HL-60 (cell line): Measurements from ENCODE around the gene XPNPEP1.

Experiments
- DNase-seq, 2 experiments: peaks; one replicate each; pipeline ENCODE4 v3.0.0-alpha.2; 2010 to 2020; ENCODE audit warnings: low read depth in 1 of 2, low spot score in 1 of 2
- H3K27ac ChIP-seq: fragments of 250-450 bp; sonication (Bioruptor Pico); replicated peaks from 2 replicates; pipeline ENCODE4 v1.5.1; 2020; ENCODE audit warnings: mild to moderate bottlenecking, moderate library complexity
- H3K27me3 ChIP-seq: fragments of 250-450 bp; sonication (Bioruptor Pico); 2 replicates; pipeline ENCODE4 v1.5.1; 2021; ENCODE audit warnings: mild to moderate bottlenecking, moderate library complexity; ENCODE audit not compliant: insufficient read depth, poor library complexity, severe bottlenecking
- H3K4me3 ChIP-seq: replicated peaks from 2 replicates; pipeline ENCODE4 v1.5.1; 2011; ENCODE audit warnings: mild to moderate bottlenecking, control low read depth, low read length; ENCODE audit not compliant: insufficient read depth
- GABPA ChIP-seq: IDR thresholded peaks from 2 replicates; pipeline ENCODE4 v1.6.1; 2012; ENCODE audit warnings: low read depth
- POLR2AphosphoS5 ChIP-seq: IDR thresholded peaks from 2 replicates; pipeline ENCODE4 v1.6.1; 2012; ENCODE audit warnings: low read depth
- REST ChIP-seq: IDR thresholded peaks from 2 replicates; pipeline ENCODE4 v1.6.1; 2012; ENCODE audit warnings: low read depth; ENCODE audit not compliant: insufficient replicate concordance
- SPI1 ChIP-seq: IDR thresholded peaks from 2 replicates; pipeline ENCODE4 v1.6.1; 2012; ENCODE audit warnings: low read depth, mild to moderate bottlenecking, borderline replicate concordance
- TF ChIP-seq, protein P1 (sequence below): IDR thresholded peaks from one replicate; pipeline ENCODE4 v1.5.1; 2011; ENCODE audit warnings: low read length, control low read depth, inconsistent platforms; ENCODE audit not compliant: insufficient read depth

The XPNPEP1 gene

DNA sequence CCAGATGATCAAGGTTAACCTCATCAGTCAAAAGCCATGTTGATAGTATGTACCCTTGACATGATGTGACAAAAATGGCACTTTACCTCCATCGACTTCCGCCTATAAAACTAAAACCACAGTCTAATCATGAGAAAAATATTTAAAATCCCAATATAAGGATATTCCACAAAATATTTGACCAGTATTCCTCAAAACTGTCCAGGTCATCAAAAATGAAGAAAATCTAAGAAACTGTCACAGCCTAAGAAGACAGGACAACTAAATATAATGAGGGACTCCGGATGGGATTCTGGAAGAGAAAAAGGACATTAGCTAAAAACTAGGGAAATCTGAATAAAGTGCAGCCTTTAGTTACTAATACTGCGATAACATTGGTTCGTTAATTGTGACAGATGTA lies 67.6 kb downstream of the XPNPEP1 start:
- DNase-seq: no peak
- Histone ChIP-seq H3K4me3 (no peak overlapping the region), H3K27ac (no peak overlapping the region), H3K27me3 (no peaks in the 10 kb centered on the region)
- no peak for TF ChIP-seq REST
- no peak for TF ChIP-seq SPI1
- no peak for TF ChIP-seq POLR2AphosphoS5
- TF ChIP-seq GABPA: no peak

- DNase-seq: no peak
- Histone ChIP-seq H3K4me3 (no peak overlapping the region), H3K27ac (no peak overlapping the region), H3K27me3 (no peaks in the 10 kb centered on the region)
- TF ChIP-seq, protein P1, sequence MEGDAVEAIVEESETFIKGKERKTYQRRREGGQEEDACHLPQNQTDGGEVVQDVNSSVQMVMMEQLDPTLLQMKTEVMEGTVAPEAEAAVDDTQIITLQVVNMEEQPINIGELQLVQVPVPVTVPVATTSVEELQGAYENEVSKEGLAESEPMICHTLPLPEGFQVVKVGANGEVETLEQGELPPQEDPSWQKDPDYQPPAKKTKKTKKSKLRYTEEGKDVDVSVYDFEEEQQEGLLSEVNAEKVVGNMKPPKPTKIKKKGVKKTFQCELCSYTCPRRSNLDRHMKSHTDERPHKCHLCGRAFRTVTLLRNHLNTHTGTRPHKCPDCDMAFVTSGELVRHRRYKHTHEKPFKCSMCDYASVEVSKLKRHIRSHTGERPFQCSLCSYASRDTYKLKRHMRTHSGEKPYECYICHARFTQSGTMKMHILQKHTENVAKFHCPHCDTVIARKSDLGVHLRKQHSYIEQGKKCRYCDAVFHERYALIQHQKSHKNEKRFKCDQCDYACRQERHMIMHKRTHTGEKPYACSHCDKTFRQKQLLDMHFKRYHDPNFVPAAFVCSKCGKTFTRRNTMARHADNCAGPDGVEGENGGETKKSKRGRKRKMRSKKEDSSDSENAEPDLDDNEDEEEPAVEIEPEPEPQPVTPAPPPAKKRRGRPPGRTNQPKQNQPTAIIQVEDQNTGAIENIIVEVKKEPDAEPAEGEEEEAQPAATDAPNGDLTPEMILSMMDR: no peak
- TF ChIP-seq POLR2AphosphoS5: no peak
- TF ChIP-seq SPI1: no peak
Observed at GRCh38 chr10:109853921-109854320, 69.4 kb downstream of the XPNPEP1 start.

GRCh38 chr10:109852475-109853037 lies 70.8 kb downstream of the XPNPEP1 start:
- peaks cover 4% of the 10 kb centered on the region for H3K27me3 ChIP-seq
- no peak overlapping the region for H3K4me3 ChIP-seq
- no peak for TF ChIP-seq GABPA
- TF ChIP-seq, protein P1: peak; percentile 97
- peak; percentile 21 to 74 for DNase-seq
- H3K27ac ChIP-seq: no peak overlapping the region

- no peak overlapping the region for H3K4me3 ChIP-seq
- no peak for DNase-seq
- no peak overlapping the region for H3K27ac ChIP-seq
- TF ChIP-seq GABPA (no peak), SPI1 (no peak), POLR2AphosphoS5 (no peak), REST (no peak)
- TF ChIP-seq, protein P1: no peak
- peaks cover 6% of the 10 kb centered on the region for H3K27me3 ChIP-seq
Observed at GRCh38 chr10:109851616-109852474, 71.5 kb downstream of the XPNPEP1 start.
